ENCODE measurements around the gene PLEK. TPM values are rescaled to one million over a fixed set of nuclear protein-coding genes. Genes with fewer than 3 reads are reported as not detected.

PLEK gene
- total and polyA plus RNA-seq, 10 of the 15 experiments (the other 5 are each of a cell fraction or from before 2014, with no cell fraction given) = 229 to 804 (median 362) TPM

DNA sequence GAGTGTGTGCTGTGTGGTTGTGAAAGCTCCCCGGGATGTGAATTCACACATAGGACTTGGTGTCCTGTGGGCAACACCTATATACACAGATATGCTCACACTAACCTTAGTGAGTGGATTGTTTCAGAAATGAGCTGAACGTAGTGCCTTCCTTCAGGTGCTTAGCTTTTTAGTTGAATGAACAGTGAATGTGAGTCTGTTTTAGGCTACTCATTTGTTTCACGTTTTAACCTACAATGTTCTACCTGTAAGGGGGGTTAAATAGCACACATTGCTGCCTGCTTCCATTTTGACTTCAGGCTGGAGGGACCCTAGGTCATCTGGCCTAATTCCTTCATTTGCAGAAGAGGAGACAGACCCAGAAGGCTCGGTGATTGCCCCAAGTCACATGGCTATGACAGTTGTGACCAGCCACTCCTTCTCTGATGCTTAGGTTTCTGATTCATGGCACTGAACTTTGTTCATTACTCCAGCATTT, 1.0 kb downstream of the PLEK start (continued):
- TF ChIP-seq, protein P1, sequence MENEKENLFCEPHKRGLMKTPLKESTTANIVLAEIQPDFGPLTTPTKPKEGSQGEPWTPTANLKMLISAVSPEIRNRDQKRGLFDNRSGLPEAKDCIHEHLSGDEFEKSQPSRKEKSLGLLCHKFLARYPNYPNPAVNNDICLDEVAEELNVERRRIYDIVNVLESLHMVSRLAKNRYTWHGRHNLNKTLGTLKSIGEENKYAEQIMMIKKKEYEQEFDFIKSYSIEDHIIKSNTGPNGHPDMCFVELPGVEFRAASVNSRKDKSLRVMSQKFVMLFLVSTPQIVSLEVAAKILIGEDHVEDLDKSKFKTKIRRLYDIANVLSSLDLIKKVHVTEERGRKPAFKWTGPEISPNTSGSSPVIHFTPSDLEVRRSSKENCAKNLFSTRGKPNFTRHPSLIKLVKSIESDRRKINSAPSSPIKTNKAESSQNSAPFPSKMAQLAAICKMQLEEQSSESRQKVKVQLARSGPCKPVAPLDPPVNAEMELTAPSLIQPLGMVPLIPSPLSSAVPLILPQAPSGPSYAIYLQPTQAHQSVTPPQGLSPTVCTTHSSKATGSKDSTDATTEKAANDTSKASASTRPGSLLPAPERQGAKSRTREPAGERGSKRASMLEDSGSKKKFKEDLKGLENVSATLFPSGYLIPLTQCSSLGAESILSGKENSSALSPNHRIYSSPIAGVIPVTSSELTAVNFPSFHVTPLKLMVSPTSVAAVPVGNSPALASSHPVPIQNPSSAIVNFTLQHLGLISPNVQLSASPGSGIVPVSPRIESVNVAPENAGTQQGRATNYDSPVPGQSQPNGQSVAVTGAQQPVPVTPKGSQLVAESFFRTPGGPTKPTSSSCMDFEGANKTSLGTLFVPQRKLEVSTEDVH (IDR thresholded peaks at IDR 0.05; ENCODE audit: low read depth, partially characterized antibody) = no peak
- no peak; the same call in 1 of the 2 replicates for TF ChIP-seq MTA3 (IDR thresholded peaks at IDR 0.05; ENCODE audit: borderline replicate concordance, low read length)
- TF ChIP-seq CREM (IDR thresholded peaks at IDR 0.05; ENCODE audit: low read depth) = peak; percentile 45; the same call in 1 of the 2 replicates
- TF ChIP-seq MXI1 (IDR thresholded peaks at IDR 0.05; ENCODE audit: low read depth, low read length) = peak; percentile 82
- TF ChIP-seq PML (IDR thresholded peaks at IDR 0.05; ENCODE audit: low read length) = no peak
- TF ChIP-seq RFX5 (IDR thresholded peaks at IDR 0.05; ENCODE audit: low read depth, low read length) = no peak
- TF ChIP-seq ZNF622 (IDR thresholded peaks at IDR 0.05) = no peak
- TF ChIP-seq RAD51 (IDR thresholded peaks at IDR 0.05) = peak; percentile 91
- TF ChIP-seq, protein P2, sequence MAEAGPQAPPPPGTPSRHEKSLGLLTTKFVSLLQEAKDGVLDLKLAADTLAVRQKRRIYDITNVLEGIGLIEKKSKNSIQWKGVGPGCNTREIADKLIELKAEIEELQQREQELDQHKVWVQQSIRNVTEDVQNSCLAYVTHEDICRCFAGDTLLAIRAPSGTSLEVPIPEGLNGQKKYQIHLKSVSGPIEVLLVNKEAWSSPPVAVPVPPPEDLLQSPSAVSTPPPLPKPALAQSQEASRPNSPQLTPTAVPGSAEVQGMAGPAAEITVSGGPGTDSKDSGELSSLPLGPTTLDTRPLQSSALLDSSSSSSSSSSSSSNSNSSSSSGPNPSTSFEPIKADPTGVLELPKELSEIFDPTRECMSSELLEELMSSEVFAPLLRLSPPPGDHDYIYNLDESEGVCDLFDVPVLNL (IDR thresholded peaks at IDR 0.05; ENCODE audit: low read depth, low read length) = no peak
- 0 out of 2 replicates have a peak, but pooled peaks have one; percentile 10 for TF ChIP-seq IKZF1 (conservative IDR thresholded peaks at IDR 0.05)
- TF ChIP-seq, protein P3, sequence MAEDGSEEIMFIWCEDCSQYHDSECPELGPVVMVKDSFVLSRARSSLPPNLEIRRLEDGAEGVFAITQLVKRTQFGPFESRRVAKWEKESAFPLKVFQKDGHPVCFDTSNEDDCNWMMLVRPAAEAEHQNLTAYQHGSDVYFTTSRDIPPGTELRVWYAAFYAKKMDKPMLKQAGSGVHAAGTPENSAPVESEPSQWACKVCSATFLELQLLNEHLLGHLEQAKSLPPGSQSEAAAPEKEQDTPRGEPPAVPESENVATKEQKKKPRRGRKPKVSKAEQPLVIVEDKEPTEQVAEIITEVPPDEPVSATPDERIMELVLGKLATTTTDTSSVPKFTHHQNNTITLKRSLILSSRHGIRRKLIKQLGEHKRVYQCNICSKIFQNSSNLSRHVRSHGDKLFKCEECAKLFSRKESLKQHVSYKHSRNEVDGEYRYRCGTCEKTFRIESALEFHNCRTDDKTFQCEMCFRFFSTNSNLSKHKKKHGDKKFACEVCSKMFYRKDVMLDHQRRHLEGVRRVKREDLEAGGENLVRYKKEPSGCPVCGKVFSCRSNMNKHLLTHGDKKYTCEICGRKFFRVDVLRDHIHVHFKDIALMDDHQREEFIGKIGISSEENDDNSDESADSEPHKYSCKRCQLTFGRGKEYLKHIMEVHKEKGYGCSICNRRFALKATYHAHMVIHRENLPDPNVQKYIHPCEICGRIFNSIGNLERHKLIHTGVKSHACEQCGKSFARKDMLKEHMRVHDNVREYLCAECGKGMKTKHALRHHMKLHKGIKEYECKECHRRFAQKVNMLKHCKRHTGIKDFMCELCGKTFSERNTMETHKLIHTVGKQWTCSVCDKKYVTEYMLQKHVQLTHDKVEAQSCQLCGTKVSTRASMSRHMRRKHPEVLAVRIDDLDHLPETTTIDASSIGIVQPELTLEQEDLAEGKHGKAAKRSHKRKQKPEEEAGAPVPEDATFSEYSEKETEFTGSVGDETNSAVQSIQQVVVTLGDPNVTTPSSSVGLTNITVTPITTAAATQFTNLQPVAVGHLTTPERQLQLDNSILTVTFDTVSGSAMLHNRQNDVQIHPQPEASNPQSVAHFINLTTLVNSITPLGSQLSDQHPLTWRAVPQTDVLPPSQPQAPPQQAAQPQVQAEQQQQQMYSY (CRISPR knock-in tag; IDR thresholded peaks at IDR 0.05) = no peak
- no peak for TF ChIP-seq KLF5 (IDR thresholded peaks at IDR 0.05; ENCODE audit: partially characterized antibody)
- TF ChIP-seq, protein P4, sequence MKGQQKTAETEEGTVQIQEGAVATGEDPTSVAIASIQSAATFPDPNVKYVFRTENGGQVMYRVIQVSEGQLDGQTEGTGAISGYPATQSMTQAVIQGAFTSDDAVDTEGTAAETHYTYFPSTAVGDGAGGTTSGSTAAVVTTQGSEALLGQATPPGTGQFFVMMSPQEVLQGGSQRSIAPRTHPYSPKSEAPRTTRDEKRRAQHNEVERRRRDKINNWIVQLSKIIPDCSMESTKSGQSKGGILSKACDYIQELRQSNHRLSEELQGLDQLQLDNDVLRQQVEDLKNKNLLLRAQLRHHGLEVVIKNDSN (IDR thresholded peaks at IDR 0.05; ENCODE audit: borderline replicate concordance, extremely low read length, insufficient read depth, low read depth, low read length) = peak; percentile 57
- TF ChIP-seq MYC (IDR thresholded peaks at IDR 0.05; ENCODE audit: insufficient read depth, insufficient read length, insufficient replicate concordance, low read length, severe bottlenecking) = no peak
- peak in 1 of 2 experiments; percentile 13; a peak in 2 of 4 replicates for TF ChIP-seq IKZF2 (IDR thresholded peaks at IDR 0.05)
- no peak for TF ChIP-seq BRCA1 (IDR thresholded peaks at IDR 0.05; ENCODE audit: low read depth, low read length)
- no peak for TF ChIP-seq SIX5 (IDR thresholded peaks at IDR 0.05; ENCODE audit: low read depth, low read length, severe bottlenecking)
- TF ChIP-seq SMAD5 (IDR thresholded peaks at IDR 0.05; ENCODE audit: low read depth) = peak; percentile 86; the same call in 1 of the 2 replicates
- no peak for TF ChIP-seq CBX5 (IDR thresholded peaks at IDR 0.05; ENCODE audit: low read depth)
- no peak for TF ChIP-seq CHD4 (IDR thresholded peaks at IDR 0.05)
- peak; percentile 81 for TF ChIP-seq SMAD1 (IDR thresholded peaks at IDR 0.05; ENCODE audit: low read depth, partially characterized antibody)
- TF ChIP-seq SPI1 (IDR thresholded peaks at IDR 0.05; ENCODE audit: borderline replicate concordance, insufficient read depth, low read depth, low read length) = no peak
- peak; percentile 78 for TF ChIP-seq YY1 (IDR thresholded peaks at IDR 0.05; ENCODE audit: low read depth, low read length)

All from GM12878 (cell line).